ENCODE data around the gene SORBS1.

Gene SORBS1

GRCh38 chr10:95264227-95265051 lies 296.7 kb downstream of the SORBS1 start:
- 47 to 54% methylated on average over 4 to 5 of the region's 6 CpGs for WGBS, 2 experiments (ENCODE audit: insufficient coverage in 2 of 2)

GRCh38 chr10:95263864-95264226 lies 297.3 kb downstream of the SORBS1 start:
- Histone ChIP-seq H3K36me3 (ENCODE audit: control insufficient read depth, insufficient read depth, low read length) (peaks cover 56% of the 10 kb centered on the region), H3K4me3 (ENCODE audit: extremely low read depth, insufficient read depth, low read length, poor library complexity, severe bottlenecking) (no peak overlapping the region), H3K27ac (ENCODE audit: low read depth, low read length, severe bottlenecking) (no peak overlapping the region), H3K9me3 (ENCODE audit: control insufficient read depth, low read length) (no peaks in the 10 kb centered on the region), H3K4me1 (ENCODE audit: control insufficient read depth, insufficient read depth, low read length, poor library complexity, severe bottlenecking) (peaks cover 64% of the 10 kb centered on the region)
- WGBS, 2 experiments (ENCODE audit: insufficient coverage in 2 of 2) = 86 to 88% methylated on average over 6 to 7 of the region's 7 CpGs

More at GRCh38 chr10:95264227-95265051, 296.7 kb downstream of the SORBS1 start:
- Histone ChIP-seq H3K9me3 (ENCODE audit: control insufficient read depth, low read length) (no peaks in the 10 kb centered on the region), H3K4me1 (ENCODE audit: control insufficient read depth, insufficient read depth, low read length, poor library complexity, severe bottlenecking) (peaks cover 65% of the 10 kb centered on the region), H3K27ac (ENCODE audit: low read depth, low read length, severe bottlenecking) (no peak overlapping the region), H3K36me3 (ENCODE audit: control insufficient read depth, insufficient read depth, low read length) (peaks cover 50% of the 10 kb centered on the region), H3K4me3 (ENCODE audit: extremely low read depth, insufficient read depth, low read length, poor library complexity, severe bottlenecking) (no peak overlapping the region)

- Histone ChIP-seq H3K36me3 (ENCODE audit: control insufficient read depth, insufficient read depth, low read length) (peaks cover 63% of the 10 kb centered on the region), H3K4me3 (ENCODE audit: extremely low read depth, insufficient read depth, low read length, poor library complexity, severe bottlenecking) (no peak overlapping the region), H3K9me3 (ENCODE audit: control insufficient read depth, low read length) (peaks cover 2% of the 10 kb centered on the region), H3K27ac (ENCODE audit: low read depth, low read length, severe bottlenecking) (no peak overlapping the region), H3K4me1 (ENCODE audit: control insufficient read depth, insufficient read depth, low read length, poor library complexity, severe bottlenecking) (peaks cover 55% of the 10 kb centered on the region)
- WGBS, 2 experiments (ENCODE audit: insufficient coverage in 2 of 2) = 68 to 79% methylated on average over 4 of the region's 5 CpGs
Measured at GRCh38 chr10:95262763-95263518, 298.2 kb downstream of the SORBS1 start.

GRCh38 chr10:95261926-95262325 lies 299.2 kb downstream of the SORBS1 start:
- Histone ChIP-seq H3K36me3 (ENCODE audit: control insufficient read depth, insufficient read depth, low read length) (peaks cover 71% of the 10 kb centered on the region), H3K4me1 (ENCODE audit: control insufficient read depth, insufficient read depth, low read length, poor library complexity, severe bottlenecking) (peaks cover 47% of the 10 kb centered on the region), H3K27ac (ENCODE audit: low read depth, low read length, severe bottlenecking) (no peak overlapping the region), H3K9me3 (ENCODE audit: control insufficient read depth, low read length) (peaks cover 6% of the 10 kb centered on the region), H3K4me3 (ENCODE audit: extremely low read depth, insufficient read depth, low read length, poor library complexity, severe bottlenecking) (no peak overlapping the region)
- 100% methylated on average over 2 of the region's 3 CpGs for WGBS, 2 experiments (ENCODE audit: insufficient coverage in 2 of 2)
